C4-2B (cell line): ENCODE data around the gene AGBL1.

ENCODE experiments used
- H3K27ac ChIP-seq: fragments of 450-650 bp; 2 replicates; pipeline ENCODE4 v1.5.1; 2017
- CTCF ChIP-seq: fragments of 450-650 bp; conservative IDR thresholded peaks from 2 replicates; pipeline ENCODE4 v1.5.1; 2017; ENCODE audit warnings: mild to moderate bottlenecking
- ZFX ChIP-seq: fragments of 450-650 bp; IDR thresholded peaks from 2 replicates; pipeline ENCODE4 v1.6.1; 2017

The AGBL1 gene

GRCh38 chr15:86700864-86701610, 621.4 kb downstream of the AGBL1 start:
- H3K27ac ChIP-seq, result no peak overlapping the region
- TF ChIP-seq ZFX (no peak), CTCF (no peak)

- TF ChIP-seq ZFX, result no peak
- no peak for TF ChIP-seq CTCF
- no peak overlapping the region for H3K27ac ChIP-seq
Observed at GRCh38 chr15:86701611-86701963, 621.9 kb downstream of the AGBL1 start.

GRCh38 chr15:86706813-86707212, 627.1 kb downstream of the AGBL1 start:
- H3K27ac ChIP-seq, result no peak overlapping the region
- TF ChIP-seq CTCF (no peak), ZFX (no peak)

GRCh38 chr15:86711476-86711875, 631.8 kb downstream of the AGBL1 start:
- H3K27ac ChIP-seq, result no peak overlapping the region
- no peak for TF ChIP-seq CTCF
- TF ChIP-seq ZFX, result no peak

- TF ChIP-seq CTCF, result no peak
- no peak overlapping the region for H3K27ac ChIP-seq
Observed at GRCh38 chr15:86714241-86714640, 634.6 kb downstream of the AGBL1 start.

GRCh38 chr15:86725628-86726027, 646.0 kb downstream of the AGBL1 start:
- H3K27ac ChIP-seq, result no peak overlapping the region
- no peak for TF ChIP-seq ZFX
- no peak for TF ChIP-seq CTCF

GRCh38 chr15:86735247-86736040, 655.8 kb downstream of the AGBL1 start:
- TF ChIP-seq CTCF (no peak), ZFX (no peak)
- no peak overlapping the region for H3K27ac ChIP-seq
